A549 (cell line): Measurements from ENCODE around the gene CX3CR1.

Experiments used
- CEBPB ChIP-seq, 2 experiments: fragments of >200 bp in 1 of 2; sonication (Bioruptor Twin) in 1 of 2; formaldehyde crosslinking in 1 of 2; IDR thresholded peaks; 2 replicates each; pipeline ENCODE4 v1.6.1; 2012 to 2016
- CHD4 ChIP-seq: fragments of 200-600 bp; sonication (generic); IDR thresholded peaks from 2 replicates; pipeline ENCODE4 v1.6.1; 2016; ENCODE audit warnings: antibody characterized with exemption, mild to moderate bottlenecking, borderline replicate concordance
- EP300 ChIP-seq, 2 experiments: fragments of >200 bp; sonication (Bioruptor Twin); formaldehyde crosslinking; IDR thresholded peaks; 2 replicates in 1 of 2; 3 replicates in 1 of 2; pipeline ENCODE4 v1.6.1; 2016 to 2017
- FOSL2 ChIP-seq, 2 experiments: fragments of 450-650 bp in 1 of 2; fragments of >200 bp in 1 of 2; sonication (Bioruptor Twin) in 1 of 2; formaldehyde crosslinking; IDR thresholded peaks; 2 replicates each; pipeline versions ENCODE4 v1.5.0 to v1.6.1; 2016 to 2020; ENCODE audit warnings: mild to moderate bottlenecking in 1 of 2, moderate library complexity in 1 of 2
- GATA3 ChIP-seq: IDR thresholded peaks from 2 replicates; pipeline ENCODE4 v1.6.1; 2012; ENCODE audit warnings: borderline replicate concordance
- HOXA7 ChIP-seq: fragments of 250-450 bp; sonication (Bioruptor Pico); IDR thresholded peaks from 2 replicates; pipeline ENCODE4 v1.5.0; 2020; ENCODE audit warnings: mild to moderate bottlenecking, moderate library complexity
- KDM1A ChIP-seq: fragments of 200-600 bp; sonication (generic); IDR thresholded peaks from 2 replicates; pipeline ENCODE4 v1.6.1; 2016; ENCODE audit warnings: low read depth, mild to moderate bottlenecking
- MAFK ChIP-seq: fragments of 450-650 bp; IDR thresholded peaks from 2 replicates; pipeline ENCODE4 v1.6.1; 2014; ENCODE audit not compliant: partially characterized antibody
- POLR2A ChIP-seq: IDR thresholded peaks from 2 replicates; pipeline ENCODE4 v1.6.1; 2012; ENCODE audit warnings: mild to moderate bottlenecking, low read length
- RCOR1 ChIP-seq: fragments of 150-350 bp; IDR thresholded peaks from 2 replicates; pipeline ENCODE4 v1.6.1; 2014; ENCODE audit warnings: antibody characterized with exemption, low read length, low read depth
- RNF2 ChIP-seq: fragments of 200-600 bp; sonication (generic); IDR thresholded peaks from 2 replicates; pipeline ENCODE4 v1.6.1; 2016; ENCODE audit warnings: low read depth, mild to moderate bottlenecking, antibody characterized with exemption, moderate library complexity, borderline replicate concordance
- TF ChIP-seq, protein P1 (sequence below): fragments of >200 bp; sonication (Bioruptor Twin); formaldehyde crosslinking; IDR thresholded peaks from 3 replicates; pipeline ENCODE4 v1.5.1; 2016
- TF ChIP-seq, protein P2 (sequence below): fragments of 450-650 bp; IDR thresholded peaks from 2 replicates; pipeline ENCODE4 v1.6.1; 2014; ENCODE audit warnings: antibody characterized with exemption

DNA sequence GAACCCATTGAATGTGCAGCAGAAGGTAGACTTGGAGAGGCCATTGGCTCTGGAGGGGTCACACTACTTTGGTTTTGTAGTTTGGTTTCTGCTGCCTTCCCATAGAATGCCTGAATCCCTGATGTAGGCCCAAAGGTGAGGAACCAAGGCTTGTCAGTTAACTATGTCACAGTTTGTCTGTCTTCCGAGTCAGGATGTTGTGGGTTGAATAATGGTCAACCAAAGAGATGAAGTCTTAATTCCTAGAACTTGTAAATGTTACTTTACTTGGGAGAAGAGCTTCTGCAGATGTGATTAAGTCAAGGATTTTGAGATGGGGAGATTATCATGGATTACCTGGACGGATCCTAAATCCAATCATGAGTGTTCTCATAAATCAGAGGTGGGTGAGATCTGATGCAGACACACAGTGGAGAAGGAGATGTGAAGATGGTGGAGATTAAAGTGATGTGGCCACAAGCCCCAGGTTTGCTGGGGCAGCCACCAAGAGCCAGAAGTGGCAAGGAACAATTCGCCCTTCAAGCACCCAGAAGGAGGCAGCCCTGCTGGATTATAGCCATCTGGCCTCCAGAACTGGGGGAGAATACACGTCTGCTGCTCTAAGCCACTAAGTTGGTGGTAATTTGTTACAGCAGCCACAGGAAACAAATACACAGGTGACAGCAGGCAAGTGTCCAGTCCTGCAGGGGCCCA is 47.4 kb upstream of the CX3CR1 start:
- TF ChIP-seq, protein P1, sequence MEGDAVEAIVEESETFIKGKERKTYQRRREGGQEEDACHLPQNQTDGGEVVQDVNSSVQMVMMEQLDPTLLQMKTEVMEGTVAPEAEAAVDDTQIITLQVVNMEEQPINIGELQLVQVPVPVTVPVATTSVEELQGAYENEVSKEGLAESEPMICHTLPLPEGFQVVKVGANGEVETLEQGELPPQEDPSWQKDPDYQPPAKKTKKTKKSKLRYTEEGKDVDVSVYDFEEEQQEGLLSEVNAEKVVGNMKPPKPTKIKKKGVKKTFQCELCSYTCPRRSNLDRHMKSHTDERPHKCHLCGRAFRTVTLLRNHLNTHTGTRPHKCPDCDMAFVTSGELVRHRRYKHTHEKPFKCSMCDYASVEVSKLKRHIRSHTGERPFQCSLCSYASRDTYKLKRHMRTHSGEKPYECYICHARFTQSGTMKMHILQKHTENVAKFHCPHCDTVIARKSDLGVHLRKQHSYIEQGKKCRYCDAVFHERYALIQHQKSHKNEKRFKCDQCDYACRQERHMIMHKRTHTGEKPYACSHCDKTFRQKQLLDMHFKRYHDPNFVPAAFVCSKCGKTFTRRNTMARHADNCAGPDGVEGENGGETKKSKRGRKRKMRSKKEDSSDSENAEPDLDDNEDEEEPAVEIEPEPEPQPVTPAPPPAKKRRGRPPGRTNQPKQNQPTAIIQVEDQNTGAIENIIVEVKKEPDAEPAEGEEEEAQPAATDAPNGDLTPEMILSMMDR, result no peak
- TF ChIP-seq FOSL2 (IDR thresholded peaks at IDR 0.05) (no peak), FOSL2 (CRISPR knock-in tag; IDR thresholded peaks at IDR 0.05) (no peak), CHD4 (no peak), POLR2A (no peak), MAFK (no peak), GATA3 (no peak), EP300 (IDR thresholded peaks at IDR 0.05) (no peak), HOXA7 (CRISPR knock-in tag) (no peak), RCOR1 (no peak), CEBPB (IDR thresholded peaks at IDR 0.05) (no peak), RNF2 (no peak), KDM1A (no peak)
- TF ChIP-seq, protein P2, sequence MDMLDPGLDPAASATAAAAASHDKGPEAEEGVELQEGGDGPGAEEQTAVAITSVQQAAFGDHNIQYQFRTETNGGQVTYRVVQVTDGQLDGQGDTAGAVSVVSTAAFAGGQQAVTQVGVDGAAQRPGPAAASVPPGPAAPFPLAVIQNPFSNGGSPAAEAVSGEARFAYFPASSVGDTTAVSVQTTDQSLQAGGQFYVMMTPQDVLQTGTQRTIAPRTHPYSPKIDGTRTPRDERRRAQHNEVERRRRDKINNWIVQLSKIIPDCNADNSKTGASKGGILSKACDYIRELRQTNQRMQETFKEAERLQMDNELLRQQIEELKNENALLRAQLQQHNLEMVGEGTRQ, result no peak
